Hepatocyte (in vitro differentiated cells): ENCODE results near the gene DEK.

Source experiments
- EZH2 ChIP-seq: fragments of 200-600 bp; sonication (generic); IDR thresholded peaks from 2 replicates; pipeline ENCODE4 v1.6.1; 2016; ENCODE audit warnings: antibody characterized with exemption, mild to moderate bottlenecking, borderline replicate concordance
- EZH2phosphoT487 ChIP-seq: fragments of 200-600 bp; sonication (generic); IDR thresholded peaks from one replicate; pipeline ENCODE4 v1.6.1; 2018; ENCODE audit warnings: antibody characterized with exemption, mild to moderate bottlenecking, low read depth, moderate library complexity; ENCODE audit not compliant: unreplicated experiment, severe bottlenecking
- TF ChIP-seq, protein P1 (sequence below): fragments of 200-600 bp; sonication (generic); IDR thresholded peaks from 2 replicates; pipeline ENCODE4 v1.5.1; 2016; ENCODE audit warnings: antibody characterized with exemption, mild to moderate bottlenecking; ENCODE audit not compliant: poor library complexity

DNA sequence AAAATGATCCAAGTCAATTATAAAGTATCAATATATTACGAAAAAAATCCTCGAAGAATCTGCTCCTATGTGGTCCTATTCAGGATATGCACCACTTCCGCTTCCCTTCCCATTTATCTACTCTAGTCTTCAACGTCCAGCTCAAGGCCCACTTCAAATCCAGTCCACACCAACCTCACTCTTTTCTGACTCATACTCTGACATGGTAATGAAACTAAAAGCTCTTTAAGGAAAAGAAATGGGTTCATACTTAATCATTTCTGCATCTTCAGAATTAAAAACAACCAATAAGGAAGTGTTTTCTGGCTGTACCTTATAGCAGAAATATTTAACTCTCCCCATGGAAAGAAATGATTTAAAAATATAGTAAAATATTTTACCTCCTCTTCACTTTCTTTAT lies 15.1 kb downstream of the DEK start:
- TF ChIP-seq, protein P1, sequence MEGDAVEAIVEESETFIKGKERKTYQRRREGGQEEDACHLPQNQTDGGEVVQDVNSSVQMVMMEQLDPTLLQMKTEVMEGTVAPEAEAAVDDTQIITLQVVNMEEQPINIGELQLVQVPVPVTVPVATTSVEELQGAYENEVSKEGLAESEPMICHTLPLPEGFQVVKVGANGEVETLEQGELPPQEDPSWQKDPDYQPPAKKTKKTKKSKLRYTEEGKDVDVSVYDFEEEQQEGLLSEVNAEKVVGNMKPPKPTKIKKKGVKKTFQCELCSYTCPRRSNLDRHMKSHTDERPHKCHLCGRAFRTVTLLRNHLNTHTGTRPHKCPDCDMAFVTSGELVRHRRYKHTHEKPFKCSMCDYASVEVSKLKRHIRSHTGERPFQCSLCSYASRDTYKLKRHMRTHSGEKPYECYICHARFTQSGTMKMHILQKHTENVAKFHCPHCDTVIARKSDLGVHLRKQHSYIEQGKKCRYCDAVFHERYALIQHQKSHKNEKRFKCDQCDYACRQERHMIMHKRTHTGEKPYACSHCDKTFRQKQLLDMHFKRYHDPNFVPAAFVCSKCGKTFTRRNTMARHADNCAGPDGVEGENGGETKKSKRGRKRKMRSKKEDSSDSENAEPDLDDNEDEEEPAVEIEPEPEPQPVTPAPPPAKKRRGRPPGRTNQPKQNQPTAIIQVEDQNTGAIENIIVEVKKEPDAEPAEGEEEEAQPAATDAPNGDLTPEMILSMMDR, result no peak
- TF ChIP-seq EZH2phosphoT487, result no peak
- no peak for TF ChIP-seq EZH2
